HG03432 (cell line): ENCODE data around the gene CMTM5.

Experiments
- ATAC-seq: cut with Tn5 transposase; IDR thresholded peaks from one replicate; pipeline ENCODE4 v1.9.1; 2021; ENCODE audit warnings: mild to moderate bottlenecking, moderate library complexity; ENCODE audit not compliant: unreplicated experiment

Gene CMTM5

DNA sequence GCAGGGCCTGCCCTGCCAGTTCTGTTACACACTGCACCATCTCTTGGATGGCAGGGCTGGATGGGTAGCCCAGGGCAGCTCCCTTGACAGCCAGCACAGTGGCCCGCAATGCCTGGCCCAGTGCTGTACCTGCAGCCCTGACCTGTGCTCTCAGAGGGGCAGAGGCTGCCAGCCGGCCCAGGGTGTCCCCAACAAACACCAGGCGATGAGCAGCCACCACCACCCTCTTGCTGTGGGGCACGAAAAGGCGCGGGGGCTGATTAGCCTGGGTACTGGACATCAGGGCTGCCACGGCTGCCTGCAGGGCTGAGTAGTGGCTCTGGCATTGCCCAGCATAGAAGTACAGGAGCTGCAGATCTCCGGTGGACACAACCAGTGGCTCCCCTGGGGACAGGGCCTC lies 19.6 kb upstream of the CMTM5 start:
- ATAC-seq, result no peak

GRCh38 chr14:23358042-23358441 lies 18.8 kb upstream of the CMTM5 start:
- ATAC-seq, result no peak

GRCh38 chr14:23358553-23359166 lies 18.2 kb upstream of the CMTM5 start:
- no peak for ATAC-seq

DNA sequence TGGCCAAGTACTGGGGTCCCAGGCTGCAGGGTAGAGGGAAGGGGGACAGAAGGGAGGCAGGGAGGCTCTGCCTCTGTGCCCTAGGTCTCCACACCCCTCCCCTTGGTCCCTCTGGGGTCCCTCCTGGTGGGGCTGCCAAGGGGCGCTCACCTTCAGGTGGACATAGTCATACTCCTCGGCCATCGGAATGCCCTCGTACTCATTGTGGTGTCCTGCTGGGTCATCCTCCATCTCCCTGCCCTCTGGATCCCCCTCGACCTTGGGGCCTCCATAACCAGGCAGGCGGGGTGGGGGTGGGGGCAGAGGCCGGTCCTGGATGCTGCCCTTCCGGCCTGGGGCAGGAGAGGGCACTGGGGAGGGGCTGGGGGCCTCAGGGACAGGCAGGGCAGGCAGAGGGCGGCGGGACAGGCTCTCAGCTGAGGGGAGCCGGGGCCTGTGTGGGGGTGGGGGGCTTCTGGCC lies 17.6 kb upstream of the CMTM5 start:
- ATAC-seq, result no peak

GRCh38 chr14:23359722-23360447 lies 17.0 kb upstream of the CMTM5 start:
- ATAC-seq, result no peak

DNA sequence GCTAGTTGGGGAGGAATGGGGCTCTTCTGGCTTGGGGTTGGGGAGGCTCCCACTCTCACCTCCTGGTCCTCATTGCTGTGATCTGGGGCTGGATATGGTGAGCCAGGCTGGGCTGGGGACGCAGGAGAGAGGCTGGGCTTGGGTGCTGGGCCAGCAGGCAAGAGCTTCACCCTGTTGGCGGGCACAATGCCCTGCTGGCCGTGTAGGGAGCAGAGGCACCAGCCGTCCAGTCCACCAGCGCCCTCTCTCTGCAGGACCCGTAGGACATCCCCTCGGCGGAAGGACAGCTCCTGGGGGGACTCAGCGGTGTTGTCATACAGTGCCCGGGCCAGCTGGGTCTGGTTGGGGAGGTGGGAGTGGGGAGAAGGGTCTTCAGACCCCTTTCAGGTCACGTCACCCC lies 16.4 kb upstream of the CMTM5 start:
- ATAC-seq, result no peak

DNA sequence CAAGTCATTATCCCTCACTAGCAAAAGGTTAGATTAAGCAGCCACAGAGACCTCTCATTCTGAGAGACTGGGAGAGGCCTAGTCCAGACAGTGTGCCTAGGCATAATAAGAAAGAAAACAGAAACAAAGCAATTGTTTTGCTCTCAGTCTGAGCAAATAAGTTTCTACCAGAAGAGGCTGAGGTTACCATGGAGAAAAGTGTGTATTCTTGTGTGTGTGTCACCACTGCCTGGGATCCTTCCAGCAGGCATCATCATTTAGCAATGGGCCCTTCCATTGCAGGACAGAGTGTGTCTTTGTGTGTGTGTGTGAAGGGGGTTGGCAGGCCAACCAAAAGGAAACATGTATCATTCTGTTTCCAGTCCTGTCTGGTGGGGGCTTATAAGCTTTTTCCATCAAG lies 15.5 kb upstream of the CMTM5 start:
- ATAC-seq, result no peak

DNA sequence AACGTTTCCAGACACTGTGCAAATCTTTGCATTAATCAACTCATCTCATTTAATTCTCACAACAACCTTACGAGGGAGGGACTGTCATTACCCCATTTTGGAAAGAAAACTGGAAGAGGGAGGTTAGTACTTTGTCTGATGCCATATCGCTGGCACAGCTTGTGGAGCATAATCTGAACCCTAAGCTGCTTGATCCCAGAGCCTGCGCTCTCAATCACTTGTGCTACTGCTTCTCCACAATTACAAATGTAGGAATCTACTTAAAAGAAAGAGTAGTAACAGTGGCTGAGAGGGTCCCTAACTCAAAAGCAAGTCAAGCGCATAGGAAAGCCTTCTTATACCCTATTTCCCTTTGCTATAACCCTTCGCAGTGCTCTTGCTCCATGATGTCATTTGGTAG lies 15.1 kb upstream of the CMTM5 start:
- no peak for ATAC-seq

GRCh38 chr14:23362200-23362599 lies 14.6 kb upstream of the CMTM5 start:
- ATAC-seq, result no peak

DNA sequence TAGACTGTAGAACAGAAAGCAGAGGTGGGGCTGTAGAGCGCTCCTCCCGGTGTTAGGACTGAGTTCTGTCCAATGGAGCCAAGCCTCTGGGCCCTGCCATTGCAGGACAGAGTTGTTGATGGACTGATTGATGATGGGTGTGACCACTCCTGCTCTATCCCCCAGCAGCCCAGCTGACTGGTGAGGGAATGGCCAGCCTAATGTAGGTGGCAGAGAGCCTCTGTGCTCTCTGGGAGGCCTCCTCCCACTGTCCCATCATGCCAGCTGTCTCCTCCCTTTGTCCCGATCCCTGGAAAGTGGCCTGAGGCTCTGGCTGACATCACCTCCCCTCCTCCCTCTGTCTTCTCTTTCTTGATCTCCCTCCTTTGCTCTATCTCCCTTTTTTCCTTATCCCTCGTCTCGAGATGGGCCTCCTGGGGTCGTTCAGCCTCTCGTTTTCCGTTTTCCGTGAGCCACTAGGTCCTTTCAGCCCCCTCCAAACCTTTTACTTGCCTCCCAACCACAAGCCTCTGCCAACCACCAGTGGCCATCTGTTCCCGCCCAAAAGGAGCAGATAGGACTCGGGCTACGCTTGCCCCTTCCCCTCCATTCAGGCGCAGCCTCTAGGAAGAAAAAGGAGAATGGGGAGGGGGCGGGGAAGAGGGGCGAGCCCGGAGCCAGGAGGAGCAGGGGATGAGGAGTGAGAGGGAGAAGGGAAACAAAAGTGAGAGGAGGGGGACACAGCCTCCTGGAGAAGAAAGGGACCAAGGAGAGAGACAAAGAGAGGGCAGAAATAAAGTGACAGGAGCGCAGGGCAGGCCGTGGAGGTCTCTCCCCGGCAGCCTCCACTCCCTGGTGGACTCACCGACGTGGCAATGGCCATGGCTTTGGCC lies 12.4 kb upstream of the CMTM5 start:
- ATAC-seq, result no peak

DNA sequence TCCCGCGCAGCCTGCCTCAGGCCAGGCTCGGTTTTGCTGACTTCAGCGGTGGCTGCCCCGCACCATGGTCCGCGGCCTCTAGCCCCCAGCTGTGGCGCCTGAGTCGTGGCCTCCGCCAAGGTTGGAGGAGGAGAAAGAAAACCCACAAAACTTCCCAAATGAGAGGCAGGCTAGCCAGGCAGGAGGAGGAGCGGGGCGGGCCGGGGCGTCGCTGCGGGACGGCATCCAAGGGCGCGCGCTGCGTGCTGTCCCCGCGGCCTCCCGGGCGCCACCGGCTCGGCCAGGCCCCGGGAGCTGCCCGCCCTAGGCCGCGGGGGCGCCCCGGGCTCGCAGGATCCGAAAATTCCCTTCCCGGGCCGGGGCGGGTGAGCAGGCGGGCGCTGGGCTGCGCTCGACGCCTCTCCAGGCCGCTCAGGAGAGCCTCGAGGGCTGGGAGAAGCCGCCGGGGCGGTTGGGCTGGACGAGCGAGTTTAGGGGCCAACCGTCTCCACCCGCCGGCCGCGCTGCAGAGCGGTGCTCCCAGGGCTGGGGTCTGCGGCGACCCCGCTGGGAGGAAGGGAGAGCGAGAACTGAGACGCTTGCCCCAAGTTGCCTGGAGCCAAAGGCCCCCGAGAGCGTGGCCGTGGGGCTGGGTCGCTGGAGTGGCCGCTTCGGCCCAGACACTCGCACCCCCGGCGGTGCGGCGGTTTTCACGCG lies 11.7 kb upstream of the CMTM5 start, which contains the start of gene EFS:
EFS (minus strand) TSS at position 137 of the 696 bp plus-strand sequence. CDS start 147 bp downstream, outside the sequence.
- ATAC-seq, result no peak

DNA sequence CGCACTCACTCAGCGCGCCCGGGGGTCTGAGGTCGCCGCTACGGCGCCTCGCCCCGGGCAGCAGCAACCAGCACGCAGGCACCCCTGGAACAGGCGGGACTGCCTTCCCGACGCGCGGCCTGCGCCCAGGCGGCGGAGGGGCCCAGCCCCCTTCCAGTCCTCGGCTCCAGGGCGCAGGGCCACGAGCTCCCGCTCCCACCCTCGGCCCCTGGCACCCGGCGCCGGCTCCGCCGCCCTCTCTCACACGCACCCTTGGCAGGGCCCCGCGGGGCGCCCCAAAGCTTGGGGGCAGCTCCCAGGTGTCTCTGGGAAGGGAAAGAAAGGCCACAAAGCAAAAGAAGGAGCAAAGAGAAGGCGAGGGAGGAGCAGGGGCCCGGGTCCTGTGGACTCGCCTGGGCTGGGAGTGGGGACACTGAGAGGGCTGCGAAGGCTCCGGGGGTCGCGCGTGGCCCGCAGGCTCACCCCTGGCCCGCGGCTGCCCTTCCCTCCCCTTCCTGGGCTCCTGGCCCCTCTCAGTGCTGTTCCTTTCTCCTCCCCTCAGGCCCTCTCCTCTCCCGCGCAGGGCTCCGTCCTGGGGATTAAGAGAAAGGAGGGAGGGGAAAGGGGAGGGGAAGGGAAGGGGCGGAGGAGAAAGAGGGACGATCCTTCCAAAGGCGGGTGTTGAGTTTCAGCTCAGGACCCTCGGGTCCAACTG lies 11.0 kb upstream of the CMTM5 start:
- no peak for ATAC-seq

DNA sequence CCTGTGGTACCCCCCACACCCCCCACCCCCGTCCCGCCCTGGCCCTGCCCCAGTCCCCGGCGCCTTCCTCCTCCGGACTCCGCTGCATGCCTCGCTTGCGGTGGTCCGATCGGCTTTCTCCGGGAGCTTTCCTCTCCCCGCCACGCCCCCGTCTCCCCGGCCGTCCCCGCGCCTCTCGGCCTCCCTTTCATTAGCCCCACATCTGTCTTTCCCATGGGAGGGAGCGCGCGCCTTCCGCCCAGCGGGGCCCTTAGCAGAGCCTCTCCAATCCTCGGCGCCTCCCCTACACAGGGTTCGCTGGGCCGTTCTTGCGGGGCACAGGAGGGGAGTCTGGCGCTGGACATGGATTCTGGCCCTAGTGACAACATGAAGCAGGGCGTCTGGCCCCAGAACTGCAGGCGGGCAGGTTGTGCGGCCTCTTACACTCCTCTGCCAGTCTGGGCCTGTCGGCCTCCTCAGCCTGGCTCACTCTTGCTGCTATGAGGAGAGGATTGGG lies 10.4 kb upstream of the CMTM5 start:
- no peak for ATAC-seq

GRCh38 chr14:23370221-23370620 lies 6.6 kb upstream of the CMTM5 start:
- no peak for ATAC-seq

GRCh38 chr14:23371865-23372264 lies 5.0 kb upstream of the CMTM5 start:
- ATAC-seq, result no peak

GRCh38 chr14:23372509-23372908 lies 4.3 kb upstream of the CMTM5 start, which contains the start of gene IL25:
TSS of gene IL25 (plus strand) at chr14:23372809.
- ATAC-seq, result no peak

- ATAC-seq, result no peak
Measured at GRCh38 chr14:23373041-23373440, 3.8 kb upstream of the CMTM5 start.

GRCh38 chr14:23375527-23376251 lies 1.2 kb upstream of the CMTM5 start:
- no peak for ATAC-seq

DNA sequence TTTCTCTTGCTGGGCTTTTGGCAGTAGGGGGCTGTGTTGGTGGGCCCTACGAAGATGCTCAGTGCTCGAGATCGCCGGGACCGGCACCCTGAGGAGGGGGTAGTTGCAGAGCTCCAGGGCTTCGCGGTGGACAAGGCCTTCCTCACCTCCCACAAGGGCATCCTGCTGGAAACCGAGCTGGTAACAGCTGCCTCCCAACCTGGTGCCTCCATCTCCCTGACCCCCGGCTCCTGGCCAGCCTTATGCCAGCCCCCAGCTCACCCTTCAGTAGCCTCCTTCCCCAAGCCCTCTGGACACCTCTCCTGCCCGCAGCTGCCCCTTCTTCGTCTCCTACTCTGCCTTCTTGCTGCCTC lies 328 bp downstream of the CMTM5 start:
- no peak for ATAC-seq
